HPDE6-E6E7 (cell line): ENCODE results near the gene UPK3A.
A peak's percentile ranks its signal among the peaks of the same experiment; 100 is the strongest.
"Not testable (repeated sequence)": the region's sequence is repeated elsewhere in the genome, so short reads cannot be mapped to it uniquely, and the experiment has no call there.

Source experiments
- DNase-seq: peaks from one replicate; pipeline ENCODE4 v3.0.0; 2011; ENCODE audit warnings: missing footprints; ENCODE audit errors: extremely low spot score

UPK3A gene

DNA sequence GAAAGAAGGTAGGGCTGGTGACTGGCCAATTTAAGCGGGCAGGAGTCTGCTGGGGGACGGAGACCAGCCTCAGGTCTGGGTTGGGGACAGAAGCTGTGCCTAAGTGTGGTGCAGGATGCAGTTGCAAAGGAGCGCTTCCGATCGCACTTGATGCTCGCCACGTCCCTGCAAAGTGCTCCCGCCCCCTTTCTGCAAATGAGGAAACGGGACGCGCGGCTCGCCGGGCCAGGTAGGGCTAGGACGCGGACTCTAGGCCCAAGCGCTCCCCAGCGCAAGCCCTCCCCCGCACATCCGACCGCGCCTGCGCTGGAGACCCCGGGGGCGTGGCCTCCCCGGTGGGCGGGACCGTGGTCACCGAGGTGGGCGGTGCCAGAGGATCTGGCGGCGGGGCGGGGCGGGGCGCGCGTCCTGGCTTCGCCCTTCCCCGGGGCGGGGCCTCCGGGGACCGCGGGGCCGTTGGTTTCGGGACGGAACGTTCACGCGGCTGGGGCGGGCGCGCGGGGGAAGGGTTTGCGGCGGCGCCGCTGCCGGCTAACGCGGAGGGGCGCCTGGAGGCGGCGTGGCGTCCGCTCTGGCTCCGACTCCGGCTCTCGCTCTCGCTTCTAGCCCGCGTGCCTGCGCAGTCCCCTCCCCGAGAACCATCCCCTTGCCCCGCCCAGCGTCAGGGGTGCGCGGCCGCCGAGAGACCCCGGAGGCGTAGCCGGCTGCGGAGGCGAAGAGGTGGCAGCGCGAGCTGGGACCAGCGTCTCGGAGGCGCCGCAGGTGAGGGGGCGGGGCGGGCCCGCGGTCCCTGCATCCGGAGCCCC is 24.9 kb downstream of the UPK3A start, which contains the start of gene FAM118A:
TSS of gene FAM118A (plus strand) at position 513 of the 806 bp plus-strand sequence. CDS start 12,446 bp downstream, outside the sequence.
- peak; percentile 85 for DNase-seq

GRCh38 chr22:45310331-45310976 is 25.7 kb downstream of the UPK3A start:
- DNase-seq = no peak

- DNase-seq = no peak
Measured at GRCh38 chr22:45310977-45311531, 26.3 kb downstream of the UPK3A start.

DNA sequence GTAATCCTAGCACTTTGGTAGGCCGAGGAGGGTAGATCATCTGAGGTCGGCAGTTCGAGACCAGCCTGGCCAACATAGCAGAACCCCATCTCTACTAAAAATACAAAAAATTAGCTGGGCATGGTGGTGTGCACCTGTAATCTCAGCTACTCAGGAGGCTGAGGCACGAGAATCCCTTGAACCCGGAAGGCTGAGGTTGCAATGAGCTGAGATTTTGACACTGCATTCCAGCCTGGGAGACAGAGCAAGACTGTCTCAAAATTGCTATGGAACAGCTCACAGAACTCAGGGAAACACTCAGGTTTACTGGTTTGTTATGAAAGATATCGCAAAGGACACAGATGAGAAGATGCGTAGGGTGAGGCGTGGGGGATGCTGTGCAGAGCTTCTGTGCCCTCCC is 27.7 kb downstream of the UPK3A start:
- no peak for DNase-seq

DNA sequence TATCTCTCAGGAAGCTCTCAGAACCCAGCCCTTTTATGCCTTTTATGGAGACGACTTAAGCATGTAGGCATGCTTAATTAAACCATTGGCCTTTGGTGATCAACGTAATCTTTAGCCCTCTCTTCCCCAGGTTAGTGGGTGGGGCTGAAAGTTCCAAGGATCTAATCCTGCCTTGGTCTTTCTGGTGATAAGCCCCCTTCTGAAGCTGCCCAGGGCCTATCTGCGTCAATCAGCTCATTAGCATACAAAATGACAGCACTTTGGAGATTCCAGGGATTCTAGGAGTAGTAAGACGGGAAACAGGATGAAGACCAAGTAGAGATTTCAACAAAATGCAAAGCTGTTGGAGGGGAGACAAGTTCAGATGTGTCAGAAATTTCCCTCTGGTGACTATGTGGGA is 28.1 kb downstream of the UPK3A start:
- no peak for DNase-seq

DNA sequence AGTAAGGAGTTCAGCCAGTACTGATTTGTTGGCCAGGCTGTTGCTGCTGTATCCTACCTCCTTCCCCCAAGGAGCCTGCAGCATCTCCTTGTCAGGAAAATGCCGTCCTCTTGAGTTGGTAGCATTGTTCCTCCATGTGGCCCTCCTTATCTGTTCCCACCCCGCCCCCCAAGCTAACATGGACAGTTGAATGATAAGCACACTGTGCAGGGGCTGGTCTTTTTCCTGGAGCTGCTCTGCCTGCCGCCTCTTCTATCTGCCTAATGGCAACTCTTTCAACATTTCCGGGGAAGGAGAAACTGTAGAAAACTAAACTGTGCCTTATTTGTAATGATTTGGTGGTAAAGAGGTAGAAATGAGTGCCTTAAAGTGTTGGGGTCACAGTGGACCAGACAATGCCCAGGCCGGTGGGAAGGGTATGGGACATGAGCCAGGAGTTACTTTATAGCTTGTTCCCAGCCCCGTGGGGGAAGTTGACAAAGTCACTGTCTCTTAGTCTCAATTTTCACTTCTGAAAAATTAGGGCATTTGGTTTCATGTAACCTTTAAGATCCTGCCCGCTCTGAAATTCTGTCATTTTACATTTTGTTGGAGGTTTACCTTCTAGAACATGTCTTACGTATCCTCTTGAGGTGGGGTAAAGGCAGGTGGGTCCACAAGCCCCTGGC is 29.4 kb downstream of the UPK3A start:
- no peak for DNase-seq

DNA sequence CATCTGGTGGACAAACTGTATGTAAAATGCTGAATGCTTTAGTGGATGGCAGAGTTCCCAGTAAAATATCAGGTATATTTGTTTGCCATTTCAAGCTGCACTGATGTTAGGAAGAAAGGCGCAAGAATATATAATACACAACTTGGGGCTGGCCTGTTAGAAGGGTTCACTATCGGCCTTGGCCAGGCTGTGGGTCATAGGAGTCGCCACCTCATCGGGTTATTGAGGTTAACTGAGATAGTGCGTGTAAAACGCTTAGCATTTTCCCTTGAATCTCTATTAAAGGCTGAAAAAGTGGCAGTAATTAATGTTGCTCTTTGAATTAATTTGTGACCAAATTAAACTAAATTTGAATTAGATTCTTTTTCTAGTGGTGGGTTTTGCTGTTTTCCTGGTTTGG is 30.0 kb downstream of the UPK3A start:
- no peak for DNase-seq

GRCh38 chr22:45316796-45317526 is 32.2 kb downstream of the UPK3A start:
- DNase-seq = no peak

- DNase-seq = no peak
Measured at GRCh38 chr22:45317551-45318167, 32.9 kb downstream of the UPK3A start.

DNA sequence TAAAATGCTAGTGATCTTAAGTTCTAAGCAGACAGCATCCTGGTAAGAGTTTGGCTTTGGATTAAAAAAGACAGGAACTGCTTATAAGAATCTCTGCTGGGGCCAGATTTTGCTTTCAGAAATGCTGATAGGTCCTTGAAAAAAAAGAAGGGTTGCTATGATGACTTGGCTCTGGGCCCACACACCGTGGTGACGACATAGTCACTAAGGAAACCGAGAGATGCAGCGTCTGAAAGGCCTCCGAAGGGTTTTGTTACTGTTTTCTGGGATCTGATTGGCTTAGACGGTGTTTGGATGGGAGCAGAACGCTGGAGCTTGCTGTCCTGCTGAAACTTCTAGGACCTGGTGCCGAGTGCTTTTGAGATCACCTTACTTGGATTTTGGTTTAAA is 33.4 kb downstream of the UPK3A start:
- DNase-seq = no peak

DNA sequence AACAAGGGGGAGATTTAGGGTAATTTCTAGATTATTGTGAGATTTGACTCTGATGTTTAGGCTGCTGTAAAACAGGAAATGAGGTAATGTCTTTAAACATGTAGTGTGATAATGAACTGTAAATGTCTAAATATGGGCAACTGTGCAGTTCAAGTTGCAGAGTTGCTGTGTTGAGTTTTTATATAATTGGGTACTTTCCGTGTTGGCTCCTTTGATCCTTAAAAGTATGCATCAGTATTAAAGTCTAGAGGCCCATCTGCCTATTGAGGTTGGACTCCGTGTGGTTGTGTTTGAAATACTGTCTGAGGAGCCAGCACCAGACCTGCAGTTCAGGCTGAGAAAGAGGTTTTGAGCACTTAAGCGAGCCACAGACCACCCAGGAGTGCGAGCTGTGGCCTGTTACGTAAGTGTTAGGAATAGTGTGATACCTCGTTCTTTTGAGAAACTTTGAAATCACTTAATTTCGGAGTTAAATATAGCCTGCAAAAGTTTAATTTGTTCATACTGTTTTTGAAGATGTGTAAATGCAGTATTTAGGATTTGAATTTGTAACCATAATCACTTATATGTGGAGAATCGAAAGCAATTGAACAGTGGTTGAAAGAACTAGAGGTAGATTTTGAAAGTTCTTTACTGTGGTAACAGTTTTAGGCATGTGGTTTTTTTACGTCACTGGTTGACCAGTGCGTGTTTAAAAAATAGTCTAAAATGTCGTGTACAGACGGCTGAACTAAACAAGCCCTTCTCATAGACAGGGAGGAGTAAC is 34.0 kb downstream of the UPK3A start:
- no peak for DNase-seq

DNA sequence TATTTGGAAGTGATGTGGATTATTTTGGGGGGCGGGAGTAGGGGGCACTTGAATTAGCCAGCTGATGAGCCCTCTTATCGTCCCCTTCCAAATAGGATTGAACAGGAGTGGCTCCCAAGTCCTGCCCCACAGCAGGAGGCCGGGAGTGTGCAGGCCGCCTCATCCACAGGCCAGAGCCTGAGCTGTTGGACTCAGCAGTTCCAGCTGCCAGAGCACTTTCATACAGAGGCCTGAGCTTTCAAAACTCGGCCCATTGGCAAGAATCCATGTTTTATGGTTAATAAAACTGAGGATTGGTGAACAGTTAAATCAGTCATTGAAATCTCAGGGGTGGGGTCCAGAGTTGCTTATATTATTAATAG is 34.6 kb downstream of the UPK3A start:
- DNase-seq = no peak

DNA sequence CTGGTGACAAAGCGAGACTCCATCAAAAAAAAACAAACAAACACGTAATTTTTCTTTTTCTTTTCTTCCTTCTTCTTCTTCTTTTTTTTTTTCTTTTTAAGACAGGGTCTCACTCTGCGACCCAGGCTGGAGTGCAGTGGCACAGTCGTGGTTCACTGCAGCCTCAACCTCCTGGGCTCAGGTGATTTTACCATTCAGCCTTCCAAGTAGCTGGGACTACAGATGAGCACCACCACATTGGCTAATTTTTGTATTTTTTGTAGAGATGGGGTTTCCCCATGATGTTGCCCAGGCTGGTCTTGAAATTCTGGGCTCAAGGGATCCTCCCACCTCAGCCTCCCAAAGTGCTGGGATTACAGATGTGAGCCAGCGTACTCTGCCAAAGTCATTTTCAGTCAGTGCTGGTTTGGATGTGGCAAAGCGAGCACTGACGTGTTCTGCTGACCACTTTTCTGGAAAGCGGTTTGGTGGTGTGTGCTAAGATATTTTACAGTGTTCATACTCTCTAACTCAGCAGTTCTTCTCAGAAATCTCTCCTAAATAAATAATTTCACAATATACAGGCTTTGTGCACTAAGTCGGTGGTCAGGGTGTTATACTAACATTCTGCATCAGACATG is 35.7 kb downstream of the UPK3A start:
- DNase-seq = no peak

- no peak for DNase-seq
Measured at GRCh38 chr22:45321827-45322226, 37.1 kb downstream of the UPK3A start.

DNA sequence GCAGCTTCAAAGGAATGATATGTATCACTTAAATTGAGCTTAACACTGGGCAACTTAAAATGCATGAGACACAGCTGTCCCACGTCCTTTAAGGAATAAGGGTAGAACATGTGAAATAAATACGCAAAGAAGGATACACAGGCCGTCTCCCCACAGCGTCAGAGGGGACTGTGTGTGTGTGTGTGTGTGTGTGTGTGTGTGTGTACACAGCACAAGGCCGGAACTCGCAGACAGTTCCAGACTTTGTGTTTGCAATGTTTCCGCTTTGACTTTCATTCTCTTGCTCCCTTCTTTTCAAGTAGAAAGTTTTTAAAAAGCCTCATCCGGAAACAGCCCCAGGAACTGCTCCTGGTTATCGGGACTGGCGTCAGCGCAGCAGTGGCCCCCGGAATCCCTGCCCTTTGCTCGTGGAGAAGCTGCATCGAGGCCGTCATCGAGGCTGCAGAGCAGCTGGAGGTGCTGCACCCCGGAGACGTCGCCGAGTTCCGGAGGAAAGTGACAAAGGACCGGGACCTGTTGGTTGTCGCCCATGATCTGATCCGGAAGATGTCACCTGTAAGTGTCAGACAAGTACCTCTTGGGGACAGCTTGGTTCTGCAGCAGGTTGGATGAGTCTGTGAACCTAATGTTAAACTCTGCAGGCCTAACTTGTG is 38.2 kb downstream of the UPK3A start:
- DNase-seq = no peak

DNA sequence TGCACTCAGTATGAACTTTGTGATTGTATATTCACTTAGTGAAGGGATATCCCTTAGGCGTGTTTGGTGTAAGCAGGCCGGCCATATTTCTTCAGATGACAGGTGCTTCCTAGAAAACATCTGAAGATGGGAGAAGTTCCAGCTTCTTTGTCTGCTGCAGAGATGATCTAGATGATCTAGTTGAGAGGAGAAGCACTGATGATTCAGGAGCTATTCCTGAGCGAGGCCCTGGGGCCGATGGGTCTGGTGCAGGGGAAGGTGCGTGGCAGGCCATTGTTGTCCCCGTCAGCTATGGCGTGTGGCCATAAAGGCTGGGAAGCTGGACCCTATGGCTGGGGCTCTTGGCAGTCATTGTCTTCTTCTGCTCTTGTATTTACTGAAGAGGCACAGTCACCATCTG is 38.9 kb downstream of the UPK3A start:
- no peak for DNase-seq

- no peak for DNase-seq
Measured at GRCh38 chr22:45324311-45324711, 39.6 kb downstream of the UPK3A start.

GRCh38 chr22:45328261-45328660 is 43.5 kb downstream of the UPK3A start:
- not testable (repeated sequence) for DNase-seq

GRCh38 chr22:45328822-45329529 is 44.2 kb downstream of the UPK3A start:
- DNase-seq = no peak
